K562 (cell line): Measurements from ENCODE around the gene GJE1. TPM values are rescaled to one million over a fixed set of nuclear protein-coding genes. Genes with fewer than 3 reads are reported as not detected.
A peak's percentile ranks its signal among the peaks of the same experiment; 100 is the strongest.

Source experiments
- CBX5 ChIP-seq: IDR thresholded peaks from 2 replicates; pipeline ENCODE4 v1.6.1; 2014; ENCODE audit warnings: low read depth, borderline replicate concordance
- COPS2 ChIP-seq: fragments of 450-650 bp; conservative IDR thresholded peaks from 2 replicates; pipeline ENCODE4 v1.6.1; 2016; ENCODE audit warnings: mild to moderate bottlenecking, moderate library complexity
- ELF1 ChIP-seq: fragments of 200-800 bp; sonication (Bioruptor generic); IDR thresholded peaks from 2 replicates; pipeline ENCODE4 v1.6.1; 2016; ENCODE audit warnings: missing genetic modification characterization, missing compliant biosample characterization
- ELF4 ChIP-seq: fragments of 450-650 bp; formaldehyde crosslinking; IDR thresholded peaks from 2 replicates; pipeline ENCODE4 v1.4.0; 2022; ENCODE audit warnings: missing genetic modification characterization
- EP400 ChIP-seq: fragments of 450-650 bp; IDR thresholded peaks from 2 replicates; pipeline ENCODE4 v1.6.1; 2017; ENCODE audit warnings: antibody characterized with exemption, mild to moderate bottlenecking, moderate library complexity
- ETV1 ChIP-seq: fragments of 450-650 bp; conservative IDR thresholded peaks from 2 replicates; pipeline ENCODE4 v1.6.1; 2016; ENCODE audit warnings: missing genetic modification characterization, control low read depth, low read depth, missing compliant biosample characterization
- FOXK1 ChIP-seq: sonication (generic); formaldehyde crosslinking; IDR thresholded peaks from 2 replicates; pipeline ENCODE4 v1.8.0; 2022; ENCODE audit warnings: missing genetic modification reagents, mild to moderate bottlenecking, borderline replicate concordance
- HIVEP1 ChIP-seq: fragments of 250-450 bp; sonication (Bioruptor Pico); IDR thresholded peaks from 2 replicates; pipeline ENCODE4 v1.4.0; 2020; ENCODE audit warnings: mild to moderate bottlenecking
- JUNB ChIP-seq: fragments of 450-650 bp; formaldehyde crosslinking; conservative IDR thresholded peaks from 2 replicates; pipeline ENCODE4 v1.4.0; 2020; ENCODE audit warnings: mild to moderate bottlenecking
- KDM1A ChIP-seq, 2 experiments: fragments of 450-650 bp; IDR thresholded peaks; 2 replicates each; pipeline ENCODE4 v1.6.1; 2016; ENCODE audit warnings: mild to moderate bottlenecking in 2 of 2
- KDM4B ChIP-seq, 2 experiments: fragments of 450-650 bp in 1 of 2; sonication (generic) in 1 of 2; IDR thresholded peaks; 2 replicates each; pipeline ENCODE4 v1.6.1; 2016 to 2017; ENCODE audit warnings: borderline replicate concordance in 2 of 2, antibody characterized with exemption in 1 of 2, low read depth in 1 of 2, mild to moderate bottlenecking in 1 of 2
- PRPF4 ChIP-seq: fragments of 200-400 bp; formaldehyde crosslinking; IDR thresholded peaks from one replicate; pipeline ENCODE4 v1.6.1; 2017; ENCODE audit warnings: low read length, low read depth, mild to moderate bottlenecking; ENCODE audit not compliant: insufficient read depth, poor library complexity, severe bottlenecking
- SMAD2 ChIP-seq: fragments of 150-350 bp; IDR thresholded peaks from 2 replicates; pipeline ENCODE4 v1.6.1; 2014; ENCODE audit warnings: low read depth, mild to moderate bottlenecking, low read length
- SRSF3 ChIP-seq: fragments of 200-400 bp; formaldehyde crosslinking; IDR thresholded peaks from 2 replicates; pipeline ENCODE4 v1.6.1; 2016; ENCODE audit warnings: mild to moderate bottlenecking, low read length, moderate library complexity; ENCODE audit not compliant: insufficient read depth
- THRAP3 ChIP-seq: fragments of 450-650 bp; IDR thresholded peaks from 2 replicates; pipeline ENCODE4 v1.6.1; 2016; ENCODE audit warnings: mild to moderate bottlenecking, inconsistent platforms, borderline replicate concordance
- ZNF316 ChIP-seq: fragments of 450-650 bp; IDR thresholded peaks from 2 replicates; pipeline ENCODE4 v1.6.1; 2016
- ZNF324 ChIP-seq: fragments of 250-450 bp; sonication (Bioruptor Pico); IDR thresholded peaks from 2 replicates; pipeline ENCODE4 v1.4.0; 2020; ENCODE audit warnings: mild to moderate bottlenecking
- ZNF408 ChIP-seq: fragments of 250-450 bp; sonication (Bioruptor Pico); IDR thresholded peaks from 2 replicates; pipeline ENCODE4 v1.4.0; 2020; ENCODE audit warnings: low read depth, mild to moderate bottlenecking, moderate library complexity
- ZNF551 ChIP-seq: fragments of 250-450 bp; sonication (Bioruptor Pico); IDR thresholded peaks from 2 replicates; pipeline ENCODE4 v1.5.0; 2021; ENCODE audit warnings: mild to moderate bottlenecking, moderate library complexity
- polyA plus RNA-seq, 8 experiments: library from polyadenylated mRNA; depleted of rRNA in 4 of 8; stranded (reverse) in 5 of 8; unstranded in 3 of 8; fragments of >200 nt; fragmentation: Nextera tagmentation in 2 of 8; fragmentation: Illumina TruSeq in 1 of 8; extraction: Ambion mirVana in 2 of 8; extraction: Trizol in 1 of 8; gene quantifications; 2 replicates each; pipeline versions ENCODE4 v1.2.1 to v1.2.3, GENCODE V29; 2011 to 2014; ENCODE audit warnings: inconsistent platforms in 1 of 8, missing spikeins in 1 of 8
- total RNA-seq, 7 experiments: library from RNA; depleted of rRNA in 6 of 7; stranded (reverse); fragments of >200 nt in 6 of 7; fragmentation: Illumina TruSeq in 2 of 7; extraction: Trizol in 2 of 7; gene quantifications; 2 replicates each; pipeline versions ENCODE4 v1.2.1 to v1.2.3, GENCODE V29; 2011 to 2021; ENCODE audit warnings: low replicate concordance in 1 of 7
- TF ChIP-seq, protein P1 (sequence below): fragments of 450-650 bp; formaldehyde crosslinking; IDR thresholded peaks from 2 replicates; pipeline ENCODE4 v1.4.0; 2022; ENCODE audit warnings: missing genetic modification characterization
- TF ChIP-seq, protein P2 (sequence below): fragments of 200-800 bp; sonication (Bioruptor generic); IDR thresholded peaks from 2 replicates; pipeline ENCODE4 v1.6.1; 2017; ENCODE audit warnings: missing genetic modification characterization, missing compliant biosample characterization
- TF ChIP-seq, protein P3 (sequence below): fragments of 250-450 bp; sonication (Bioruptor Pico); IDR thresholded peaks from 2 replicates; pipeline ENCODE4 v1.5.0; 2020; ENCODE audit warnings: mild to moderate bottlenecking
- TF ChIP-seq, protein P4 (sequence below): fragments of 450-650 bp; IDR thresholded peaks from 2 replicates; pipeline ENCODE4 v1.6.1; 2014; ENCODE audit warnings: low read depth, mild to moderate bottlenecking, moderate library complexity, borderline replicate concordance

Gene GJE1
- total and polyA plus RNA-seq, 9 of the 15 experiments (the other 6 are each of a cell fraction or from before 2014, with no cell fraction given): not detected

DNA sequence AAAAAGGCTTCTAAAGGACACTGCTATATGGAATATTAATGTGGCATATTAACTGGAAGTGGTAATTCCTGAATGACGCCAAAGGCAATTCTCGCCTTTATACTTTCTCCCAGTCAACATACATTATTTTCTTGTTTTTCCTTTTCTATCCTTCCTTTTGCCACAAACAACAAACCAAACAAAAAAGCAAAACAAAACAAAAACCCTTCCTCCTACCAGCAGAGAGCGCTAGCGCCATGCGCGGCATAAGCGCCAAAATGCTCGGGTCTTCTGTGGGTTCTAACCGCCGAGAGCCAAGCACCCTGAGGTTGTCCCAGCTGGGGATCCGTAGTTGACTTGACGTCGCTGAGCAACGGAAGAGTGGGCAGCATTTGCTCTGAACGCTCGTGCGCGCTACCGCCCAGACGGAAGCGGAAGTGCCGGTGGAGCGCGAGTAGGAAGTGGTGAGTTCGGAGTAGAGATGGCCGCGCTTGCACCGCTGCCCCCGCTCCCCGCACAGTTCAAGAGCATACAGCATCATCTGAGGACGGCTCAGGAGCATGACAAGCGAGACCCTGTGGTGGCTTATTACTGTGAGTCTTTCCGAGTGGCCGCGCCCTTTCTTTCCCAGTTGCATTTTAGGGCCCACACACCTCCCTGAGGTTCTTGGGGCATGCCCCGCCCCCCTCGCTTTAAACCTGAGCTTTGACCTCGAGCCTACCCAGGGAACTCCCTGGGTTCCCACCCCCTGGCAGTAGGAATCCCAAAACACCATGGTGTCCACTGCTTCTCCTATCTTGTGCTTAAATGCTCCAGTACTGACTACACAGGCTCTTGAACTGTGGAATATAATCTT, 14.3 kb downstream of the GJE1 start, which contains the start of the genes NMBR and VTA1 (continued):
- TF ChIP-seq, protein P1, sequence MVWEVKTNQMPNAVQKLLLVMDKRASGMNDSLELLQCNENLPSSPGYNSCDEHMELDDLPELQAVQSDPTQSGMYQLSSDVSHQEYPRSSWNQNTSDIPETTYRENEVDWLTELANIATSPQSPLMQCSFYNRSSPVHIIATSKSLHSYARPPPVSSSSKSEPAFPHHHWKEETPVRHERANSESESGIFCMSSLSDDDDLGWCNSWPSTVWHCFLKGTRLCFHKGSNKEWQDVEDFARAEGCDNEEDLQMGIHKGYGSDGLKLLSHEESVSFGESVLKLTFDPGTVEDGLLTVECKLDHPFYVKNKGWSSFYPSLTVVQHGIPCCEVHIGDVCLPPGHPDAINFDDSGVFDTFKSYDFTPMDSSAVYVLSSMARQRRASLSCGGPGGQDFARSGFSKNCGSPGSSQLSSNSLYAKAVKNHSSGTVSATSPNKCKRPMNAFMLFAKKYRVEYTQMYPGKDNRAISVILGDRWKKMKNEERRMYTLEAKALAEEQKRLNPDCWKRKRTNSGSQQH (CRISPR knock-in tag): no peak
- no peak for TF ChIP-seq ZNF324 (CRISPR knock-in tag)
- 0 out of 2 replicates have a peak, but pooled peaks have one; percentile 1 for TF ChIP-seq ZNF316
- peak; percentile 74; the same call in 1 of the 2 replicates for TF ChIP-seq CBX5
- TF ChIP-seq SMAD2: no peak
- TF ChIP-seq, protein P2, sequence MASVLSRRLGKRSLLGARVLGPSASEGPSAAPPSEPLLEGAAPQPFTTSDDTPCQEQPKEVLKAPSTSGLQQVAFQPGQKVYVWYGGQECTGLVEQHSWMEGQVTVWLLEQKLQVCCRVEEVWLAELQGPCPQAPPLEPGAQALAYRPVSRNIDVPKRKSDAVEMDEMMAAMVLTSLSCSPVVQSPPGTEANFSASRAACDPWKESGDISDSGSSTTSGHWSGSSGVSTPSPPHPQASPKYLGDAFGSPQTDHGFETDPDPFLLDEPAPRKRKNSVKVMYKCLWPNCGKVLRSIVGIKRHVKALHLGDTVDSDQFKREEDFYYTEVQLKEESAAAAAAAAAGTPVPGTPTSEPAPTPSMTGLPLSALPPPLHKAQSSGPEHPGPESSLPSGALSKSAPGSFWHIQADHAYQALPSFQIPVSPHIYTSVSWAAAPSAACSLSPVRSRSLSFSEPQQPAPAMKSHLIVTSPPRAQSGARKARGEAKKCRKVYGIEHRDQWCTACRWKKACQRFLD: no peak
- peak in 1 of 2 experiments; percentile 90; a peak in 1 of 4 replicates for TF ChIP-seq KDM4B (IDR thresholded peaks at IDR 0.05; ENCODE audit: borderline replicate concordance in 2 of 2, low read depth in 1 of 2)
- TF ChIP-seq EP400: peak; percentile 93
- TF ChIP-seq PRPF4: no peak
- TF ChIP-seq ELF1: peak; percentile 99
- TF ChIP-seq, protein P3, sequence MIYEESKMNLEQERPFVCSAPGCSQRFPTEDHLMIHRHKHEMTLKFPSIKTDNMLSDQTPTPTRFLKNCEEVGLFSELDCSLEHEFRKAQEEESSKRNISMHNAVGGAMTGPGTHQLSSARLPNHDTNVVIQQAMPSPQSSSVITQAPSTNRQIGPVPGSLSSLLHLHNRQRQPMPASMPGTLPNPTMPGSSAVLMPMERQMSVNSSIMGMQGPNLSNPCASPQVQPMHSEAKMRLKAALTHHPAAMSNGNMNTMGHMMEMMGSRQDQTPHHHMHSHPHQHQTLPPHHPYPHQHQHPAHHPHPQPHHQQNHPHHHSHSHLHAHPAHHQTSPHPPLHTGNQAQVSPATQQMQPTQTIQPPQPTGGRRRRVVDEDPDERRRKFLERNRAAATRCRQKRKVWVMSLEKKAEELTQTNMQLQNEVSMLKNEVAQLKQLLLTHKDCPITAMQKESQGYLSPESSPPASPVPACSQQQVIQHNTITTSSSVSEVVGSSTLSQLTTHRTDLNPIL: no peak
- no peak for TF ChIP-seq SRSF3
- no peak for TF ChIP-seq FOXK1 (CRISPR knock-in tag)
- TF ChIP-seq ETV1 (tag): peak; percentile 81
- TF ChIP-seq, protein P4, sequence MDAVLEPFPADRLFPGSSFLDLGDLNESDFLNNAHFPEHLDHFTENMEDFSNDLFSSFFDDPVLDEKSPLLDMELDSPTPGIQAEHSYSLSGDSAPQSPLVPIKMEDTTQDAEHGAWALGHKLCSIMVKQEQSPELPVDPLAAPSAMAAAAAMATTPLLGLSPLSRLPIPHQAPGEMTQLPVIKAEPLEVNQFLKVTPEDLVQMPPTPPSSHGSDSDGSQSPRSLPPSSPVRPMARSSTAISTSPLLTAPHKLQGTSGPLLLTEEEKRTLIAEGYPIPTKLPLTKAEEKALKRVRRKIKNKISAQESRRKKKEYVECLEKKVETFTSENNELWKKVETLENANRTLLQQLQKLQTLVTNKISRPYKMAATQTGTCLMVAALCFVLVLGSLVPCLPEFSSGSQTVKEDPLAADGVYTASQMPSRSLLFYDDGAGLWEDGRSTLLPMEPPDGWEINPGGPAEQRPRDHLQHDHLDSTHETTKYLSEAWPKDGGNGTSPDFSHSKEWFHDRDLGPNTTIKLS: peak; percentile 78; the same call in 1 of the 2 replicates
- no peak for TF ChIP-seq ZNF408 (CRISPR knock-in tag)
- peak; percentile 68; the same call in 1 of the 2 replicates for TF ChIP-seq ELF4 (CRISPR knock-in tag)
- no peak for TF ChIP-seq JUNB
- peak; percentile 65; the same call in 1 of the 2 replicates for TF ChIP-seq THRAP3
- TF ChIP-seq HIVEP1 (CRISPR knock-in tag): no peak
- no peak for TF ChIP-seq COPS2
- no peak for TF ChIP-seq ZNF551 (CRISPR knock-in tag)
- no peak for TF ChIP-seq KDM1A (IDR thresholded peaks at IDR 0.05)
